NB4 (cell line): ENCODE data around the gene STK38L.

ENCODE experiments used
- CTCF ChIP-seq: IDR thresholded peaks from one replicate; pipeline ENCODE4 v1.5.1; 2012; ENCODE audit warnings: low read depth, low read length
- MYC ChIP-seq: IDR thresholded peaks from 2 replicates; pipeline ENCODE4 v1.6.1; 2011; ENCODE audit warnings: low read depth, low read length
- POLR2A ChIP-seq: IDR thresholded peaks from 2 replicates; pipeline ENCODE4 v1.6.1; 2011; ENCODE audit warnings: mild to moderate bottlenecking; ENCODE audit not compliant: insufficient read length; ENCODE audit errors: extremely low read depth
- TF ChIP-seq, protein P1 (sequence below): IDR thresholded peaks from 2 replicates; pipeline ENCODE4 v1.6.1; 2011; ENCODE audit warnings: low read depth, low read length

DNA sequence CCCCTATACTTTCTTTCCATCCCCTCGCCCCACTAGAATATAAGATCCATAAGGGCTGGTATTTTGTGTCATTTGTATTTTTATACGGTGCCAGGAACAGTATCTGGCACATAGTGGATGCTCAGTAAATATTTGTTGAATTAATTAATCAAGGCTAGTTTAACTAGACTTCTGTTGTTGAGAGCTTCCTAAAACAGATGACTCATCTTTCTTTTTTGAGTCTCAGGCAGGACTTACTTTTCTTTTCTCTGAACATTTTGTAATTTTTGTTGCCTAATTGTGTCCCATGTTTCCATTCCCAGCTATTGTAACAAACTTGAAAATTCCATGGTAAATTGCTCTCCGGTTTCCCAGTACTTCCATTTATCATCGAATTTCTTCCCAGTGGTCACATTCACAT is 16.7 kb downstream of the STK38L start:
- TF ChIP-seq CTCF = no peak
- TF ChIP-seq POLR2A = no peak
- TF ChIP-seq, protein P1, sequence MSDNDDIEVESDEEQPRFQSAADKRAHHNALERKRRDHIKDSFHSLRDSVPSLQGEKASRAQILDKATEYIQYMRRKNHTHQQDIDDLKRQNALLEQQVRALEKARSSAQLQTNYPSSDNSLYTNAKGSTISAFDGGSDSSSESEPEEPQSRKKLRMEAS = no peak
- TF ChIP-seq MYC = no peak
